HCT116 (cell line): Measurements from ENCODE around the gene MORF4L1. TPM values are rescaled to one million over a fixed set of nuclear protein-coding genes. Genes with fewer than 3 reads are reported as not detected.

Experiments
- ATAC-seq: fragments of 200-7000 bp; cut with Tn5 transposase; 2 replicates; pipeline ENCODE4 v1.9.1; 2020; ENCODE audit warnings: mild to moderate bottlenecking, moderate library complexity
- BruUV-seq: library from RNA; stranded (reverse); fragments of 400-500 nt; replicated peaks from 2 replicates; lab custom pipeline; 2021; lab: Mats Ljungman, UMichigan
- CTCF ChIA-PET: fragments of 300-600 bp; sonication (Branson Sonifier 250); formaldehyde crosslinking; loops from one replicate; lab custom pipeline; 2021; ENCODE audit warnings: antibody characterized with exemption; lab: Charles Lee
- POLR2A ChIA-PET: fragments of 300-600, 350-600 bp; sonication (Branson Sonifier 250); formaldehyde crosslinking; loops from one replicate; lab custom pipeline; 2021; ENCODE audit warnings: antibody characterized with exemption; lab: Charles Lee
- RAD21 ChIA-PET, 2 experiments: fragments of 300-600 bp; sonication (Branson Sonifier 250); formaldehyde crosslinking; loops; one replicate each; lab custom pipeline; 2023; ENCODE audit warnings: low total read pairs in 2 of 2; ENCODE audit not compliant: uncharacterized antibody in 2 of 2, unreplicated experiment in 2 of 2, low non-redundant PET in 1 of 2; lab: Charles Lee
- DNase-seq: peaks from one replicate; pipeline ENCODE4 v3.0.0-alpha.2; 2010; ENCODE audit warnings: low read depth, low spot score
- H2AFZ ChIP-seq: fragments of 200-600 bp; shearing (Covaris generic), sonication (generic); 2 replicates; pipeline ENCODE4 v1.6.1; 2017; ENCODE audit warnings: low read depth, mixed run types, mixed read lengths, antibody characterized with exemption, low read length; ENCODE audit not compliant: poor library complexity, severe bottlenecking
- H3K27ac ChIP-seq: 2 replicates; pipeline ENCODE4 v1.5.1; 2012; ENCODE audit warnings: low read depth, low read length
- H3K27me3 ChIP-seq: fragments of 200-600 bp; sonication (generic); 2 replicates; pipeline ENCODE4 v1.6.1; 2016; ENCODE audit warnings: mixed run types, low read length, mixed read lengths; ENCODE audit not compliant: insufficient read depth
- H3K36me3 ChIP-seq, 2 experiments: fragments of 200-500 bp in 1 of 2; fragments of 200-600 bp in 1 of 2; sonication (Bioruptor generic) in 1 of 2; sonication (generic) in 1 of 2; 2 replicates each; pipeline versions ENCODE4 v1.5.1 to v1.6.1; 2014 to 2016; ENCODE audit warnings: low read length in 2 of 2, inconsistent platforms in 1 of 2, mixed read lengths in 1 of 2, mixed run types in 1 of 2; ENCODE audit not compliant: insufficient read depth in 2 of 2, control insufficient read depth in 1 of 2
- H3K4me1 ChIP-seq, 2 experiments: fragments of 200-600 bp in 1 of 2; sonication (generic) in 1 of 2; 2 replicates each; pipeline versions ENCODE4 v1.5.1 to v1.6.1; 2012 to 2017; ENCODE audit warnings: low read length in 2 of 2, inconsistent platforms in 1 of 2, mild to moderate bottlenecking in 1 of 2, mixed read lengths in 1 of 2, mixed run types in 1 of 2, moderate library complexity in 1 of 2; ENCODE audit not compliant: insufficient read depth in 2 of 2, control insufficient read depth in 1 of 2
- H3K4me2 ChIP-seq: fragments of 200-600 bp; sonication (generic); 2 replicates; pipeline ENCODE4 v1.6.1; 2017; ENCODE audit warnings: mixed run types, low read length, mixed read lengths
- H3K4me3 ChIP-seq, 2 experiments: fragments of 200-600 bp in 1 of 2; sonication (generic) in 1 of 2; replicated peaks in 1 of 2; 2 replicates each; pipeline ENCODE4 v1.5.1; 2011 to 2016; ENCODE audit warnings: low read length in 2 of 2, control low read depth in 1 of 2, low read depth in 1 of 2, mild to moderate bottlenecking in 1 of 2, mixed read lengths in 1 of 2, mixed run types in 1 of 2
- H3K79me2 ChIP-seq: fragments of 200-600 bp; sonication (generic); 2 replicates; pipeline ENCODE4 v1.6.1; 2017; ENCODE audit warnings: mild to moderate bottlenecking, mixed run types, low read length, moderate library complexity, mixed read lengths; ENCODE audit not compliant: insufficient read depth
- H3K9ac ChIP-seq: fragments of 200-600 bp; sonication (generic); 2 replicates; pipeline ENCODE4 v1.6.1; 2016; ENCODE audit warnings: low read length, mixed read lengths
- H3K9me2 ChIP-seq: fragments of 200-600 bp; sonication (generic), shearing (Covaris generic); 2 replicates; pipeline ENCODE4 v1.6.1; 2017; ENCODE audit warnings: mixed run types, mild to moderate bottlenecking, moderate library complexity; ENCODE audit not compliant: insufficient read depth
- H3K9me3 ChIP-seq, 2 experiments: fragments of 200-500 bp in 1 of 2; fragments of 200-600 bp in 1 of 2; sonication (Bioruptor generic) in 1 of 2; sonication (generic) in 1 of 2; 2 replicates each; pipeline ENCODE4 v1.6.1; 2014 to 2017; ENCODE audit warnings: low read length in 2 of 2, mixed read lengths in 2 of 2, inconsistent platforms in 1 of 2, low read depth in 1 of 2, mild to moderate bottlenecking in 1 of 2, mixed run types in 1 of 2, moderate library complexity in 1 of 2; ENCODE audit not compliant: control insufficient read depth in 1 of 2, insufficient read depth in 1 of 2
- H4K20me1 ChIP-seq: fragments of 200-600 bp; sonication (generic), shearing (Covaris generic); 2 replicates; pipeline ENCODE4 v1.6.1; 2017; ENCODE audit warnings: mixed run types, mild to moderate bottlenecking, moderate library complexity; ENCODE audit not compliant: insufficient read depth
- ATF3 ChIP-seq: IDR thresholded peaks from 2 replicates; pipeline ENCODE4 v1.6.1; 2012
- CBX3 ChIP-seq: IDR thresholded peaks from 2 replicates; pipeline ENCODE4 v1.6.1; 2012; ENCODE audit warnings: low read depth
- CEBPB ChIP-seq: IDR thresholded peaks from 2 replicates; pipeline ENCODE4 v1.6.1; 2012; ENCODE audit warnings: low read depth
- ELF1 ChIP-seq: IDR thresholded peaks from 2 replicates; pipeline ENCODE4 v1.6.1; 2012; ENCODE audit warnings: low read depth, borderline replicate concordance
- EZH2 ChIP-seq: fragments of 200-600 bp; sonication (generic); IDR thresholded peaks from 2 replicates; pipeline ENCODE4 v1.6.1; 2017; ENCODE audit warnings: antibody characterized with exemption, mixed run types
- EZH2phosphoT487 ChIP-seq: fragments of 200-600 bp; IDR thresholded peaks from 2 replicates; pipeline ENCODE4 v1.6.1; 2018; ENCODE audit warnings: antibody characterized with exemption, borderline replicate concordance
- FOSL1 ChIP-seq: IDR thresholded peaks from 2 replicates; pipeline ENCODE4 v1.6.1; 2012; ENCODE audit warnings: low read depth
- MAX ChIP-seq: IDR thresholded peaks from 2 replicates; pipeline ENCODE4 v1.6.1; 2012
- POLR2AphosphoS5 ChIP-seq: IDR thresholded peaks from 2 replicates; pipeline ENCODE4 v1.6.1; 2011; ENCODE audit warnings: mild to moderate bottlenecking, low read depth, low read length, moderate library complexity
- RAD21 ChIP-seq: IDR thresholded peaks from 2 replicates; pipeline ENCODE4 v1.6.1; 2012; ENCODE audit warnings: low read depth, mild to moderate bottlenecking
- REST ChIP-seq: IDR thresholded peaks from 2 replicates; pipeline ENCODE4 v1.6.1; 2012; ENCODE audit warnings: low read depth
- SRF ChIP-seq: IDR thresholded peaks from 2 replicates; pipeline ENCODE4 v1.6.1; 2012; ENCODE audit warnings: low read depth
- TCF7L2 ChIP-seq: IDR thresholded peaks from 2 replicates; pipeline ENCODE4 v1.7.0; 2011; ENCODE audit warnings: borderline replicate concordance, inconsistent platforms; ENCODE audit not compliant: insufficient read depth, insufficient read length; ENCODE audit errors: extremely low read depth
- YY1 ChIP-seq: IDR thresholded peaks from 2 replicates; pipeline ENCODE4 v1.6.1; 2011; ENCODE audit warnings: low read length, low read depth, moderate library complexity, mild to moderate bottlenecking; ENCODE audit not compliant: insufficient replicate concordance; ENCODE audit errors: extremely low read depth
- ZNF274 ChIP-seq: fragments of 200-500 bp; sonication (Bioruptor generic); IDR thresholded peaks from 2 replicates; pipeline ENCODE4 v1.6.1; 2014; ENCODE audit warnings: mild to moderate bottlenecking, low read depth, low read length, inconsistent platforms
- intact Hi-C: fragments of 100-400 bp; cut with micrococcal nuclease; formaldehyde crosslinking; loops from 2 replicates; pipeline ENCODE4 v1.10.0; 2022
- total RNA-seq: library from RNA; stranded (reverse); gene quantifications from one replicate; pipeline ENCODE4 v1.2.1, GENCODE V29; 2021; ENCODE audit not compliant: unreplicated experiment

MORF4L1 gene
- total RNA-seq, 1 experiment from 2014 or later = 273 TPM

- Histone ChIP-seq H3K9me3 (no peaks in the 10 kb centered on the region), H3K27me3 (no peaks in the 10 kb centered on the region), H3K79me2 (peaks cover 18% of the 10 kb centered on the region; the same call in 1 of the 2 replicates), H3K4me1 (no peaks in the 10 kb centered on the region), H3K9me2 (no peaks in the 10 kb centered on the region), H3K9ac (no peak overlapping the region), H3K27ac (no peak overlapping the region), H3K4me3 (no peak overlapping the region), H2AFZ (no peak overlapping the region), H3K4me2 (no peak overlapping the region), H4K20me1 (no peaks in the 10 kb centered on the region; the same call in 1 of the 2 replicates), H3K36me3 (peaks cover 28 to 32% of the 10 kb centered on the region in 2 experiments)
- ATAC-seq = no peak
- intact Hi-C loops = no loop called here
- ChIA-PET POLR2A (no interaction called here), CTCF (interaction anchor here (1.4 to 6.0 kb wide), 4 partner anchors 13 to 97 kb away, joined by 5 to 35 read pairs (median 14); no protein-coding TSS in a partner anchor), RAD21 (interaction anchor here in 1 of 2 experiments (0.6 kb wide), 1 partner anchor 242 kb away, joined by 3 read pairs; no protein-coding TSS in a partner anchor)
- DNase-seq = no peak
- no peak for TF ChIP-seq TCF7L2
- no peak for TF ChIP-seq FOSL1
- no peak for TF ChIP-seq MAX
- TF ChIP-seq RAD21 = no peak
- no peak for TF ChIP-seq ATF3
- TF ChIP-seq ELF1 = no peak
- no peak for TF ChIP-seq POLR2AphosphoS5
- TF ChIP-seq EZH2phosphoT487 = no peak
- BruUV-seq = no TSS peak
Measured at GRCh38 chr15:78910271-78910670, 37.6 kb downstream of the MORF4L1 start.

- Histone ChIP-seq H3K4me3 (no peak overlapping the region), H3K27ac (no peak overlapping the region), H3K79me2 (peaks cover 18% of the 10 kb centered on the region; the same call in 1 of the 2 replicates), H3K27me3 (no peaks in the 10 kb centered on the region), H3K9me2 (no peaks in the 10 kb centered on the region), H2AFZ (no peak overlapping the region), H3K4me2 (no peak overlapping the region), H4K20me1 (no peaks in the 10 kb centered on the region; the same call in 1 of the 2 replicates), H3K36me3 (peaks cover 14 to 19% of the 10 kb centered on the region in 2 experiments), H3K4me1 (no peaks in the 10 kb centered on the region), H3K9me3 (no peaks in the 10 kb centered on the region), H3K9ac (no peak overlapping the region)
- BruUV-seq = no TSS peak
- ATAC-seq (no peak), DNase-seq (no peak)
- CTCF ChIA-PET = interaction anchor here (0.6 to 1.4 kb wide), 2 partner anchors 40 to 116 kb away, joined by 3 to 6 read pairs; partner anchors contain the start of gene MORF4L1
- POLR2A ChIA-PET = no interaction called here
- RAD21 ChIA-PET = no interaction called here
- intact Hi-C loops = no loop called here
- TF ChIP-seq FOSL1 (no peak), MAX (no peak), EZH2phosphoT487 (no peak), CBX3 (no peak), ZNF274 (no peak), CEBPB (no peak), EZH2 (no peak), REST (no peak), YY1 (no peak), SRF (no peak)
Measured at GRCh38 chr15:78912316-78912715, 39.6 kb downstream of the MORF4L1 start.
